OCI-LY1 (cell line): ENCODE results near the gene PHF19.

Source experiments
- CTCF ChIP-seq: fragments of 200-600 bp; sonication (generic), shearing (Covaris generic); IDR thresholded peaks from 2 replicates; pipeline ENCODE4 v1.5.1; 2017; ENCODE audit warnings: mild to moderate bottlenecking, antibody characterized with exemption, low read length, moderate library complexity, mixed read lengths
- EZH2 ChIP-seq: fragments of 200-600 bp; sonication (generic), shearing (Covaris generic); IDR thresholded peaks from 2 replicates; pipeline ENCODE4 v1.8.0; 2017; ENCODE audit warnings: borderline replicate concordance, mixed run types, mild to moderate bottlenecking, antibody characterized with exemption, low read length, moderate library complexity, mixed read lengths

DNA sequence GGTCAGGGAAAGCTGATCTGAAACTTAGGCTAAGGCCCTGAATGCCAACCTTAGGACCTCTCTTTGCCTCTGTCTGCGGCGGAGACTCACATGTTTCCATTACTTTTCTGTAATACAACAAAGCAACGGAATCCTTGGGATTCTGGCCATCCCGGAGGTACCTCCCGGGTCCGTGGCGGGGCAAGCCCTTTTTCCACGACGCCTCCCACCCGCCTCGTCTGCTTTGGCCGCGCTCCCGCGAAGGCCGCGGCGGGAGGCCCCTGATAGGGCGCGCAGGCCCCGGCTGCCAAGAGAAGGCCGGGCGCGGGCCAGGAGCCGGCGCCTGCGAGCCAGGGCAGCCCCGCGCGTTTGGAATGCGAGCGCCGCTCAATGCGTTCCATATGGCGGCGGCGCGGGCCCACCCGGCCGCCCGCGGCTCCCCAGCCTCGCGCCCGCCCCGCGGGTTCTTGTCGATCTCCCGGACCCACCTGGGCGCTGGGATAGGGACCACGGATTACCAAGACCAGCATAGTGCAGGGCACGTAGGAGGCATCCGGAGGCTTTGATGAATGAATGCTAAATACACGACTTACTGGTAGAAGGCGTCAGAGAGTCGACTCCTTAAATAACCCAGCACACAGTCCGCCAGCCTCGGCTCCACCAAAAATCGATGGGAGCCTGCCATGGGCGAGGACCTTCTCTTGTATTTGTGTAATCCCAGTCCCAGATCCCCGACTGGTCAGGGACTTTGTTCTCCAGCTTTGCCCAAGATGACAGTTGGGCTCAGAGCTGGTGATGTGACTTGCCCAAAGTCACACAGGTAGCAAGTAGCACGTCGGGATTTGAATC is 17.5 kb upstream of the PHF19 start:
- no peak for TF ChIP-seq EZH2
- TF ChIP-seq CTCF = no peak
